NCI-H748 (cell line): Measurements from ENCODE around the gene MT1B.
A peak's percentile ranks its signal among the peaks of the same experiment; 100 is the strongest.

Experiments used
- DNase-seq: peaks from one replicate; lab custom pipeline; 2025; ENCODE audit not compliant: unreplicated experiment; lab: John Stamatoyannopoulos, UW

The MT1B gene

DNA sequence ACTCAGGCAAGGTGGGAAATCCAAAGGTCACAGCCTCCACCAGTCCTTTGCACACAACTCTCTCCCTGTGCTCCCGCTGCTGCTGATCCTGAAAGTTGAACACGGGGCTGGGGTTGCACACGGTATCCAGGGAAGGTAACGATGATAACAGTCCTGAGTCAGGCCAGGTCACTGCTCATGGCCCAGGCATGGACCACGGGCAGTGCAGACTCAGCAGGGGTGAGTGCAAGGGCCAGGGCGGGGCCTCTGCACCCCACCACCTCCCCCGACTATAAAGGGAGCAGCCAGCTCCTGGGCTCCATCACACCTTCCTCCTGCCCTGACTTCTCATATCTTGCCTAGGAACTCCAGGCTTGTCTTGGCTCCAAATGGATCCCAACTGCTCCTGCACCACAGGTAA lies at the start of gene MT1B:
MT1B (plus strand) TSS at position 301 of the 400 bp plus-strand sequence; CDS start at position 369, 68 bp downstream.
- DNase-seq, result no peak

DNA sequence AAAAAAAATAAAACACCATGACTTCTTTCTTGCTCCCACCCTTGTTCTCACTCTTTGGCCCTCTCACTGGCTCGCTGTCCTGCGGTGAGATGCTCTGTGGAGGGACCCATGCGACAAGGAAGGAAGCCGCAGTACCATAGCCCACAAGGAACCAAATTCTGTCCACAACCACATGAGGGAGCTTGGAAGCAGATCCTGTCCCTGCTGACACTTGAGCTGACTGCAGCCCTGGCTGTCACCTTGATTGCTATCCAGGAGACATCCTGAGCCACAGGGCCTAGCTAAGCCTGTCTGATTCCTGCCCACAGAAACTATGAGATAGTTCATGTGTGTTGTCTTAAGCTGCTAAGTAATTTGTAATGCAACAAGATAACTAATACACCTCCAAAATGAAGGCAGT lies 48.1 kb upstream of the MT1B start:
- DNase-seq, result peak; percentile 20

DNA sequence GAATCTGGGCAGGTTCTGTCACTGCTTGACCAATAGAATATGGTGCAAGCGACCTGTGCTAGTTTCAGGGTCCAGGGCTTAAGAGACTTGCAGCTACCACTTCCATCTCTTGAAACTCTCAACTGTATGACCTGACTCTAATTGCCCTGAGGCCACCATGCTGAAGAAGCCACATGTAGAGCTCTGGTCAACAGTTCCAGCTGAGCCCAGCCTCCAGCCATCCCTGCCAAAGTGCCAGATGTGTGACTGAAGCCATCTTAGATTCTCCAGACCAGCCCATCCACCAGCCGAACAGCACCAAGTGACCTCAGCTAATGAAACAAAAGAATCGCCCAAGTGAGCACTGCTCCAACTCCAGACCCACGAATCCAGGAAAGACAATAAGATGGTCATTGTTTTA lies 46.7 kb upstream of the MT1B start:
- DNase-seq, result no peak

DNA sequence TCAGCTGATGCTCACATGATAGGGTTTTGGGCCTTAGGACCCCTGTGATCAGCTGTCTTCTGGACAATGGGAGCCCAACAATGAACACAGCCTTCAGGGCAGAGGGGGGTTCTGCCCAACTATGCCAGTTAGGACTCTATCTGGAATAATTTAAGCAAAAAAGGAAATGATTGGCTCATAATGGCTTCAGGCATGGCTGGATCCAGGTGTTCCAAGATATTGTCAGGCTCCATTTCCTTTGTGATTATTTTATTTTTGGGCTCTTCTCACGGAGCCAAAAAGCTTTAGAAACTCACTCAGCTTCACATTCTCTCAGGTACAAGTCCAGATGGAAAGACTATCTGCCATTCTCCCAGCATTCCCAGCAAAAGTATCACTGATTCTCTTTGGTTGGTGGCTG lies 46.2 kb upstream of the MT1B start:
- DNase-seq, result no peak

DNA sequence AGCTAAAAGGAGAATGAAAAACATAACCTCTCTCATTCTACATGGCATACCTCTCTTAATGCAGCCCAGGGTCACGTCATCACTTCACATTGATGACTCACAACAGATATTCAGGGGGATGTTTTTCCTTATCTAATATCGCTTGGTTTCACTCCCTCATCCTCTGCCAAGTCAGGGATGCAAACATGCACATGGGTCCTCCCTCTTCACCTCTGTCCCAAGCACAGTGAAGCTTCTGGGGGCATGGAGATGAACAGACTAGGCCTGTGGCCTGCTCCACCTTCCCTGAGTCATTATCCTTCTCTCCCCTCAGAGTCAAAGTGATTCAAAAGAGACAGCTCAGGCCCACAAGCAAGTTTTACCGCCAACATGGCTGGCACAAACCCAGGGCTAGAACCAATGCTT lies 45.6 kb upstream of the MT1B start:
- no peak for DNase-seq

DNA sequence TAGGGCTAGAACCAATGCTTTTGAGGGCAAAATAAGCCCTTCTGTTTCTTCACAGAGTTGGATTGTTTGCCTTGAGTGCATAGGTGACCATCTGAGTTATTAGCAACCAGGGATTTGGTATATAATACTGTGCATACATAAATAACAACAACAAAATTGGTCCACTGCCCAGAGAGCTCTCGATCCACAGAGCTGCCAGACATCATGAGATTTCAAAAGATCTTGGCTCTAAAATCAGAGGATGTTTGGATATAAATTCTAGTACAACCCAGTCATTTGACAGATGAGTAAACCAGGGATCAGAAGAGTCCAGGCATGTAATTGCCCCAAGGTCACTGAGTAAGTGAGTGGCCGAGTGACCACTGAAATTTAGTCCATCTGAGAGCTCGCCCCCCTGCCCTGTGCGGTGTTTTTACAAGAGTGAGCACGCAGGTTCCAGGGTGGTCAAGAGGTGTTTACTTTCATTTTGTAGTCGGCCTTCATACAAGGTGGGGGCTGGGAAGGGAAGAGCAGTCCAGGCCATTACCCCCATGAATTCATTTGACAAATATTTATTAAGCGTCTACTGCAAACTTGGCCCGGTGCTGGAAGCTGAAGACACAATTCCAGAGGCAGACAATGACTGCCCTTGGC lies 45.1 kb upstream of the MT1B start:
- no peak for DNase-seq

DNA sequence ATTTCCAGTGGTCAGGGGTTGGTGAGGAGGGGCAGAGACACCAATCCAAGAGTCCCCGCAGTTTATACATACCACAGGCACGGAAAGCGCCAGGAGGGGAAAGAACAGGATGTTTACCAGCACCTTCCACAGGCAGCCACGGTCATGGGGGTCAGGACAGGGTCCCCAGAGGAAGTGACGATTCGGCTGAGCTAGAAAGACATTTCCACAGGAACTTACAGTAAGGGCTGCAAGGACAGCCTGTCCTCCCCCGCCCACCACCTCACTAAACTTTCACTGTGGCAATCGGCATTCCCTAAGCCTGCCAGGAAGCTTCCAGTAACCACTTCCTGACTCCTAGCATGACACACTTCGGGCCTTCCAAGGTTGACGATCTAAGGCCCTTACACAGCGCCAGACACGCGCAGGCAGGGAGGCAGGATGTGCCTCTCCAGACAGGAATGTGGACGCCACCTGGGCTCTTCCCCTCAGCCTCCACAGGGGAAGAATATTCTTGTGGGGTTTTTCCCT lies 44.5 kb upstream of the MT1B start:
- no peak for DNase-seq

DNA sequence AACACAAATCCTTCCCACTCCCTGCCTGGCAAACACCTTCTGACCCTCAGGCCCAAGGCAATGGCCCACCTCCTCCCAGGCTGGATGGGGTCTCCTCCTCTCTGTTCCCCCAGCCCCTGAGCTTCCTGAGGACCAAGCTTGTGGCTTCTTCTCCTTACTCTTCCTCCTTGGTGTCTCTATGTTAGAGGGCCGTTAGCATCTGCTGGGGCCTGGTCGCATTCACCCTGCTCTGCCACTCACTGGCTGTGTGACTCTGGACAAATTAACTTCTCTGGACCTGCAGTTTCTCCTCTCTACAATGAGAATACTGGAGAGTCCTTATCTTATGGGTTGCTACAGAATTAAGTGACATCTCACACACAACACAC lies 44.0 kb upstream of the MT1B start:
- DNase-seq, result no peak

DNA sequence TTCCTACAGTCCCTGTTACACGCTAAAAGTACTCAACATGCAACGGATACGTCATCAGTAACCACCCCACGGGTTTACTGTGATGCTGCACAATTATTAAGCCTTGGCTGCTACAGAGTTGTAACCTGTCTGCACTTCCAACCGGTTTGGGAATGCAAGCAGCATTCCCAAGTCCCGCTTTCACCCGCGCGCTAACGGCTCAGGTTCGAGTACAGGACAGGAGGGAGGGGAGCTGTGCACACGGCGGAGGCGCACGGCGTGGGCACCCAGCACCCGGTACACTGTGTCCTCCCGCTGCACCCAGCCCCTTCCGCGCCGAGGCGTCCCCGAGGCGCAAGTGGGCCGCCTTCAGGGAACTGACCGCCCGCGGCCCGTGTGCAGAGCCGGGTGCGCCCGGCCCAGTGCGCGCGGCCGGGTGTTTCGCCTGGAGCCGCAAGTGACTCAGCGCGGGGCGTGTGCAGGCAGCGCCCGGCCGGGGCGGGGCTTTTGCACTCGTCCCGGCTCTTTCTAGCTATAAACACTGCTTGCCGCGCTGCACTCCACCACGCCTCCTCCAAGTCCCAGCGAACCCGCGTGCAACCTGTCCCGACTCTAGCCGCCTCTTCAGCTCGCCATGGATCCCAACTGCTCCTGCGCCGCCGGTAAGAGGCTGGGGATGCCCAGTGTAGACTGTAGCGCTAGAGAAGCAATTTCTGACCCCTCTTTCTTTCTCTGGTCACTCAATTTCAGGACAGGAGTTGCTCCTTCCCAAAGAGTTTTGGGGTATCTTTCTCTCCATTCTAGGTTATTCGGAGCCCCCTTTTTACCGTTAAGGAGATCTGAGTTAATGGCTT lies 43.4 kb upstream of the MT1B start, which contains the start of gene MT2A:
MT2A (plus strand) TSS at position 542 of the 833 bp plus-strand sequence; CDS start at position 614, 72 bp downstream.
- peak; percentile 92 for DNase-seq

DNA sequence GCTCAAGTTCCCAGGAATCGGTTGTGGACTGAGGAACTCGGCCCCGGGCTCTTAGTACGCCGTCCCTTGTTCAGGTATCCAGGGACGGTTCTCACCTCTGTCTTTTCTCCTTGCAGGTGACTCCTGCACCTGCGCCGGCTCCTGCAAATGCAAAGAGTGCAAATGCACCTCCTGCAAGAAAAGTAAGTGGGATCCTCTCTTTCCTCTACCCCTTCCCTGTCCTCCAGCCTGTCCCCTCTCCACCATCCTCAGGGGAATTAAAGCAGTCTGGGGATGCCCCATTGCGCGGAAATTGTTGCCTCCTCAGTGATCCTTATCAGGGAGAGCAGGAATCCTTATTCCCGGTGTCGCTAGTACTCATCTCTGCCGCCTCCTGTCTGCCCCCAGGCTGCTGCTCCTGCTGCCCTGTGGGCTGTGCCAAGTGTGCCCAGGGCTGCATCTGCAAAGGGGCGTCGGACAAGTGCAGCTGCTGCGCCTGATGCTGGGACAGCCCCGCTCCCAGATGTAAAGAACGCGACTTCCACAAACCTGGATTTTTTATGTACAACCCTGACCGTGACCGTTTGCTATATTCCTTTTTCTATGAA lies 42.7 kb upstream of the MT1B start:
- peak; percentile 31 for DNase-seq

DNA sequence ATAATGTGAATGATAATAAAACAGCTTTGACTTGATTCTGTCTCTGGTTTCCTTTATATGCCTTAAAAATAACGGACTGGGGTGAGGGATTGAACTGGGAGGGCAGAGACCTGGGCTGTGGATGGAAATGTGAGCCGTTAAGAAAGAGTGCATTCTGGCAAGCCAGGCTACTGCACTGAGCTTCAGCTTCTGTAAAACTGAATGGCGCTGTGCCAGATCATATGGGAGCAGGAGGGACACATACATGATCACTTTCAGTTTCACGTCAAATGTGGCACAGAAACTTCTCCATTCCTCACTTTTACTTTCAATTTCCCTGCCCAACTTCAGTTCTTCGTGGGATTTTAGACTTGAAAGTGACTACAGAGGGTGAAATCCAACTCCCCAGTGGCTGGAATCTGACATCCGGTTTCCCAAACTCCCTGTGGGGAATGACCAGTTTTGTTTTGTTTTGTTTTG lies 42.2 kb upstream of the MT1B start:
- peak; percentile 48 for DNase-seq

DNA sequence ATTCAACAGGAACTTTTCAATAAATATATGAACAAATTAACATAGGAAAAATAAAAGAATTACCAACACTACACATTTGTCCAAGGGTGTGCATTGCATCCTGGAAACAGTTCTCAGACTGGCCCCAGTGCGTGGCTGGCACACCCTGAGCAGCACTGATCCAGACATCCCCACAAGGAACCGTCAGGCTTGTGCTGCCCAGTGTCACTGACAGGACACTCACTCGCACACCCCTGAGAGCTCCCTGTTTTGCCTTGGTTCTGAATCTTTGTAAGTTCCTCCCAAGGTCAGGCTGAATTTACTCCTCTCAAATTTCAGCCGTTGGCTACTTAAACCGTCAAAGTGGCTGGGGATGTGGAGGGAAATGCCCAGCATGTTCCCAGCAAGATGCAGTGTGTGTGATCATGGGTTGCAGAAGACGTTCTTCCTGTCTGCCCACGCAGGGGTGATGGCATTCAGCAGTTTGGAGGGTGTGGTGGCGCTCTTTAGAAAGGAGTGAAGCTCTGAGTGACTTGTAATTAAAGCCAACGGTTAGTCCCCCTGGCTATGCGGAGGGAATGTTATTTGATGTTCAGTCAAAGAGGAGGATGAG lies 41.6 kb upstream of the MT1B start:
- peak; percentile 41 for DNase-seq

DNA sequence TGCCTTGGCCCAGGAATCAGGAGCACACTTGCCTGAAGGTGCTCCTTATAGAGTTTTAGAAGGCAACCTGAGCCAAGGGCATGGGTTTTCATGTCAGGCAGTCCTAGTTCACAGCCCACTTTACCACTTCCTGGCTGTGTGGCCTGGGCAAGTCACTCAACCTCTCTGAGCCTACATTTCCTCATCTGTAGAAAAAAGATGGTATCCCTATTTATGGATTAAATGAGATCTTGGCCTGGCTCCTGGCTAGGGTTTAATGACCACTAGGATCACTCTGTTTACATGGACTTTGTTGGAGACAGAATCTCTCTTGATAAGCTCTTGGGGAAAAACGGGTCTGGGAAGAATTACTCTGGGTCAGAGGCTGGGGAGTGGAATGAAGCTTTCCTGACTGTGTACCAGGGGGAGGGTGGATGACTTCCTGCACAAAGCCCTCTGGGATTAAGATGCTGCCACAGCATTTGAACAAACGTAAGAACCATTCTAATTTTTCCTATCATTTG lies 41.0 kb upstream of the MT1B start:
- no peak for DNase-seq

DNA sequence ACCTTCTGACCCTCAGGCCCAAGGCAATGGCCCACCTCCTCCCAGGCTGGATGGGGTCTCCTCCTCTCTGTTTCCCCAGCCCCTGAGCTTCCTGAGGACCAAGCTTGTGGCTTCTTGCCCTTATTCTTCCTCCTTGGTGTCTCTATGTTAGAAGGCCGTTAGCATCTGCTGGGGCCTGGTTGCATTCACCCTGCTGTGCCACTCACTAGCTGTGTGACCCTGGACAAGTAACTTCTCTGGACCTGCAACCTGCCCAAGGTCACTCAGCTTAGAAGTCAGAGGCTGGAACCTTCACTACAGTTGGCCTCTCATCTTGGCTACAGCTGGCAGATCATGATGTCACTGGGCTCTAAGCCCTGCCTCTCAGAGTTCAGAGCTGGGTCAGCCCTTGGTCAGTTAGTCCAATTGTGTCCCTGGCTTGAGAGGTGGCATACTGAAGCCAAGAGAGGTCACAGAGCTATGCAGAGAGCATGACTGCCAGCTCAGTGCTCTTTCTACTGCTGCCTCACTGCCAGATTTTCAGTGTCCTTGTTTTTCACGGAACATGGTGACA lies 40.3 kb upstream of the MT1B start:
- DNase-seq, result no peak

DNA sequence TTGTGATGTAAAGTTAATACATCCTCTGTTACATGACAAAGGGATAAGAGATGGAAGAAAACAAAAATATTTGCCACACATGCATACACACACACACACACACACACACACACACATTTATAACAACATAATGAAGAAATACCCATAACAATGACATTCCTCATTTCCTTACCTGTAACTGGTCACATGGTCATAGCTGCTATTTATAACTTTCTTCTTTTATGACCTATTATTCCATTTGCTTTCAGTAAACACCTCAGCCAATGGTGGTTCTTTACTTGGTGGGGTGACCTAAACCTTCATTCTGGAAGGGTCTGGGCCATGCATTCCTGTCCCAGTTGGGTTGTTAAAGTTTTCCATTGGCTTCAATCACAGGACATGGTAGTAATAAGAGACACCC lies 38.0 kb upstream of the MT1B start:
- DNase-seq, result no peak

DNA sequence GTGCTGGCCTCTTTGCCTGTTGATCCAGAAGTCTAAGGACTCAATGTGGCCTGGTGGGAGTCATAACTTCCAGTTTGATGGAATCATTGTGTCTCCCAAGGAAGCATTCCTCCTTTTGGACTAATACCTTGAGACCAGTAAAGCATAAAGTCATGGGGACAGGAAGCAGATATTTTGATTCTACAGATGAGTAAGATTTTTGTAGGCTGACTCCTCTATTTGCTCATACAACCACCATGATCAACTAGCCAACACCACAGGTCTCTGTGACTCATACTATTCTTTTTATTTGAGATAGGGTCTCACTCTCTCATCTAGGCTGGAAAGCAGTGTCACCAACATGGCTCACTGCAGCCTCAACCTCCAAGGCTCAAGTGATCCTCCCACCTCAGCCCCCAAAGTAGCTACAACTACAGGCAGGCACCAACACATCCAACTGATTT lies 37.1 kb upstream of the MT1B start:
- DNase-seq, result no peak

DNA sequence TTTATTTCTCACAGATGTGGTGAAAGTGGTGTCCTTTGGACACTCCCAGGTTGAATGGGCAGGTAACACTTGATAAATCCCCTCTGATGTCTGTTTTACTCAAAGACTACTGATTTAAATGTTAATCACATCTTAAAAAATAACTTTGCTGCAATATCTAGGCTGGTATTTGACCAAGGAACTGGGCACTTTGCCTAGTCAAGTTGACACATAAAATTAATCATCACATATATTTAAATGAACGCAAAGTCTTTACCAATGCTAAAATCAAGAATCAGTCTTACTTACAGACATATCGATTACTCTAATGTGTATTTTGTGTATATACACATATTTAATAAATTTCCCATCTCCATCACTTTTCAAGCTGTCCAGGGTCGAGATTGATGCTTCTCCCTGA lies 36.3 kb upstream of the MT1B start:
- DNase-seq, result no peak

DNA sequence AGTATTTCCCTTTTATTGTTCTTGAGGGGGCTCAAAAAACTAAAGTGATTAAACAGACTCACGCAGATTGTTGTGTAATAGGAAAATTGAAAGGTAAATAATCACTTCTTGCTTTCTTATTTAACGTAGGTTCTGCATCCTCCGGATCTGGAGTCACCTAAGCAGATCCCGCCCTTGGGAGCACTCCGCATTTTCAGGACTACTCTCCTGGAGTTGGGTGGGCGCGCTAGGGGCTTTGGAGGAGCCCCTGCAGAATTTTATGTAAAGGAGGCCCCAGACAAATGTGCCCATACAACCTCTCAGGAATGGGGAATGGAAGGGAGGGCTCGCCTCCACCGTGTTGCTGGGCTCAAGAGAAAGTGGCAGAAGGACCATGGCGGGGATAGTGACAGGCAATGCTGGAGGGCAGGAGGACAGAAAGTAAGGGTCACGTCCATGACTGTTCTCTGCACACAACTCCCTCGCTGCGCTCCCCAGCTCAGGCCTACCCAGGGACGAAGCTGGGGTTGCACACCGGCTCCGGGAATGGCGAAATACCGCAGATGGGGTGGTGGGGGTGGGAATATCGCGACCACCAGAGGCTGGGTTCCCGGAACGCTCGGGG lies 35.0 kb upstream of the MT1B start:
- no peak for DNase-seq

DNA sequence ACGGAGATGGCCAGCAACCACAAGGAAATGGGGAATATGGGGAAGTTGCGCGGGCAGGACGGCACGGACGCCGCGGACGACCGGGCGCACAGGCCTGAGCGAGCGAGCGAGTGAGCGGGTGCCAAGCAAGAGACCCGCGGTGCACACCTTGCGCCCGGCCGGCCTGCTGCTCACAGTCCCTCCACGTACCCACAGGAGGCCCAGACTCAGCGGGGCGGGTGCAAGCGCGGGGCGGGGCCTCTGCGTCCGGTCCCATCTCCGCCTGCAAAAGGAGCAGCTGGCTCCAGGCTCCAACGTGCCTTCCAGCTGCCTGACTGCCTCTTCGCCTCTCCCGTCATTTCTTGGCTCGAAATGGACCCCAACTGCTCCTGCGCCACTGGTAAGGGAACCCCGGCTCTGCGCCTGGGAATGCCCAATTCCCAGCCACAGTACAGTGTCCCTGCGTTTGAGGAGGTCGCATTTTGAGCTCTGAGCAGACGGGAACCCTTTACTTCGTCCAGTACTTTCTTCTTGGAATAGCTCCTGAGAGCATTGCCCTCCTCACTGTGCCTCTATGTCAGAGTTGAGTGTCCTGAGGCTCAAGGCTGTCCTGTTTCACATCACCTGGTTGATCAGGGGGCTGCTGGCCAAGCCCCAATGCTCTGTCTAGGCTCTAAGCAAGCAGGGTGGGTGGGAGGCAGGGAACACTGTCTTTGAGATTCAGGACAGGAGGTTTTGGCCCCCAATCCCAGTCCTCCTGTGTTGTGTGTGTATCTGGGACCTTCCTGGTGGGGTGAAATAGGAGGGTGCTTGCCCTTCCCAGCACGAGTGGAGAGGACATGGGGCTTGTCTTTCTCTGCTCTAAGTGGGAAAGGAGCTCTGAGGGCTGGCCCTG lies 34.2 kb upstream of the MT1B start:
- no peak for DNase-seq

DNA sequence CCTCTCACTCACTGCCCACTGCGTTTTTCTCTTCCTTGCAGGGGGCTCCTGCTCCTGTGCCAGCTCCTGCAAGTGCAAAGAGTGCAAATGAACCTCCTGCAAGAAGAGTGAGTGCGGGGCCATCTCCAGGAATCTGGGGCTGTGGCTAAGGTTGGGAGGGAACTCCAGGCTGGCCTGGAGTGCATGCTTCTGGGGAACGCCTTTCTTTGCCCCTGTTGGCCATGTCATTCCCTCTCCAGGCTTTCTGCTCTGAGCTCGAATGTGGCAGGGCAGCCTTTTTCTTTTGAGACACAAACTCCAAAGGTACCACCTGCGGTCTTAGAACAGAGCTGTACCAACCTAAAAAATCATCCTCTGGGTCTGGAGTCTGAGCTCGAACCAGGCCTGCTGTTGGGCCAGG lies 33.5 kb upstream of the MT1B start:
- DNase-seq, result no peak
